ENCODE results near the gene MMP25. TPM values are rescaled to one million over a fixed set of nuclear protein-coding genes. Genes with fewer than 3 reads are reported as not detected.
A peak's percentile ranks its signal among the peaks of the same experiment; 100 is the strongest.

MMP25 gene
- total and polyA plus RNA-seq, 9 of the 15 experiments (the other 6 are each of a cell fraction or from before 2014, with no cell fraction given), result 0.03 to 0.04 TPM; not detected in 7

DNA sequence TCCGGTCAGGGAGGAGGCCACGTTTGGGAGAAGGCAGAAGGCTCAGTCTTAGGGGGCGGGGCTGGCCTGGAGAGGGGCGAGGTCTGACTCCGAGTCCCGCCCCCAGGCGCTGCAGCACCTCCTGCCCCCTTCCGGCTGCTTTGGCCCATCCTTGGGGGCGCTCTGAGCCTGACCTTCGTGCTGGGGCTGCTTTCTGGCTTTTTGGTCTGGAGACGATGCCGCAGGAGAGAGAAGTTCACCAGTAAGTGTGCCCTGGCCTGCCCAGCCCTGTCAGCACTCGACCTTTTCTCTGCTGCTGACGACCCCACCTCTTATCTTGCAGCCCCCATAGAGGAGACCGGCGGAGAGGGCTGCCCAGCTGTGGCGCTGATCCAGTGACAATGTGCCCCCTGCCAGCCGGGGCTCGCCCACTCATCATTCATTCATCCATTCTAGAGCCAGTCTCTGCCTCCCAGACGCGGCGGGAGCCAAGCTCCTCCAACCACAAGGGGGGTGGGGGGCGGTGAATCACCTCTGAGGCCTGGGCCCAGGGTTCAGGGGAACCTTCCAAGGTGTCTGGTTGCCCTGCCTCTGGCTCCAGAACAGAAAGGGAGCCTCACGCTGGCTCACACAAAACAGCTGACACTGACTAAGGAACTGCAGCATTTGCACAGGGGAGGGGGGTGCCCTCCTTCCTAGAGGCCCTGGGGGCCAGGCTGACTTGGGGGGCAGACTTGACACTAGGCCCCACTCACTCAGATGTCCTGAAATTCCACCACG lies 24.7 kb upstream of the MMP25 start (continued):
- TF ChIP-seq, protein P1, sequence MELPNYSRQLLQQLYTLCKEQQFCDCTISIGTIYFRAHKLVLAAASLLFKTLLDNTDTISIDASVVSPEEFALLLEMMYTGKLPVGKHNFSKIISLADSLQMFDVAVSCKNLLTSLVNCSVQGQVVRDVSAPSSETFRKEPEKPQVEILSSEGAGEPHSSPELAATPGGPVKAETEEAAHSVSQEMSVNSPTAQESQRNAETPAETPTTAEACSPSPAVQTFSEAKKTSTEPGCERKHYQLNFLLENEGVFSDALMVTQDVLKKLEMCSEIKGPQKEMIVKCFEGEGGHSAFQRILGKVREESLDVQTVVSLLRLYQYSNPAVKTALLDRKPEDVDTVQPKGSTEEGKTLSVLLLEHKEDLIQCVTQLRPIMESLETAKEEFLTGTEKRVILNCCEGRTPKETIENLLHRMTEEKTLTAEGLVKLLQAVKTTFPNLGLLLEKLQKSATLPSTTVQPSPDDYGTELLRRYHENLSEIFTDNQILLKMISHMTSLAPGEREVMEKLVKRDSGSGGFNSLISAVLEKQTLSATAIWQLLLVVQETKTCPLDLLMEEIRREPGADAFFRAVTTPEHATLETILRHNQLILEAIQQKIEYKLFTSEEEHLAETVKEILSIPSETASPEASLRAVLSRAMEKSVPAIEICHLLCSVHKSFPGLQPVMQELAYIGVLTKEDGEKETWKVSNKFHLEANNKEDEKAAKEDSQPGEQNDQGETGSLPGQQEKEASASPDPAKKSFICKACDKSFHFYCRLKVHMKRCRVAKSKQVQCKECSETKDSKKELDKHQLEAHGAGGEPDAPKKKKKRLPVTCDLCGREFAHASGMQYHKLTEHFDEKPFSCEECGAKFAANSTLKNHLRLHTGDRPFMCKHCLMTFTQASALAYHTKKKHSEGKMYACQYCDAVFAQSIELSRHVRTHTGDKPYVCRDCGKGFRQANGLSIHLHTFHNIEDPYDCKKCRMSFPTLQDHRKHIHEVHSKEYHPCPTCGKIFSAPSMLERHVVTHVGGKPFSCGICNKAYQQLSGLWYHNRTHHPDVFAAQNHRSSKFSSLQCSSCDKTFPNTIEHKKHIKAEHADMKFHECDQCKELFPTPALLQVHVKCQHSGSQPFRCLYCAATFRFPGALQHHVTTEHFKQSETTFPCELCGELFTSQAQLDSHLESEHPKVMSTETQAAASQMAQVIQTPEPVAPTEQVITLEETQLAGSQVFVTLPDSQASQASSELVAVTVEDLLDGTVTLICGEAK (IDR thresholded peaks at IDR 0.05), result 0 out of 2 replicates have a peak, but pooled peaks have one; percentile 20
- TF ChIP-seq, protein P1 (CRISPR knock-in tag; IDR thresholded peaks at IDR 0.05), result no peak
- TF ChIP-seq ZNF12 (CRISPR knock-in tag; IDR thresholded peaks at IDR 0.05) (no peak), ZBTB7A (IDR thresholded peaks at IDR 0.05; ENCODE audit: borderline replicate concordance, control insufficient read depth, low read depth, low read length) (peak; percentile 32; the same call in 1 of the 2 replicates), GABPA (tag; conservative IDR thresholded peaks at IDR 0.05; ENCODE audit: low read depth) (no peak; the same call in 1 of the 2 replicates), DNMT1 (IDR thresholded peaks at IDR 0.05) (peak; percentile 66; the same call in 1 of the 2 replicates), CBFA2T2 (conservative IDR thresholded peaks at IDR 0.05) (no peak), ZNF586 (CRISPR knock-in tag; conservative IDR thresholded peaks at IDR 0.05) (no peak), ZNF143 (CRISPR knock-in tag; IDR thresholded peaks at IDR 0.05) (no peak), ATF7 (IDR thresholded peaks at IDR 0.05) (no peak), HNRNPH1 (optimal IDR thresholded peaks at IDR 0.05; ENCODE audit: low read depth, low read length) (no peak), ZFX (CRISPR knock-in tag; IDR thresholded peaks at IDR 0.05) (peak; percentile 38), KAT7 (CRISPR knock-in tag; IDR thresholded peaks at IDR 0.05; ENCODE audit: borderline replicate concordance) (no peak), MAZ (CRISPR knock-in tag; conservative IDR thresholded peaks at IDR 0.05 in 1 of 2, IDR thresholded peaks at IDR 0.05 in 1 of 2) (peak; percentile 11 to 68; a peak in 2 of 4 replicates), RHOXF2B (CRISPR knock-in tag; conservative IDR thresholded peaks at IDR 0.05) (no peak)
- TF ChIP-seq, protein P2, sequence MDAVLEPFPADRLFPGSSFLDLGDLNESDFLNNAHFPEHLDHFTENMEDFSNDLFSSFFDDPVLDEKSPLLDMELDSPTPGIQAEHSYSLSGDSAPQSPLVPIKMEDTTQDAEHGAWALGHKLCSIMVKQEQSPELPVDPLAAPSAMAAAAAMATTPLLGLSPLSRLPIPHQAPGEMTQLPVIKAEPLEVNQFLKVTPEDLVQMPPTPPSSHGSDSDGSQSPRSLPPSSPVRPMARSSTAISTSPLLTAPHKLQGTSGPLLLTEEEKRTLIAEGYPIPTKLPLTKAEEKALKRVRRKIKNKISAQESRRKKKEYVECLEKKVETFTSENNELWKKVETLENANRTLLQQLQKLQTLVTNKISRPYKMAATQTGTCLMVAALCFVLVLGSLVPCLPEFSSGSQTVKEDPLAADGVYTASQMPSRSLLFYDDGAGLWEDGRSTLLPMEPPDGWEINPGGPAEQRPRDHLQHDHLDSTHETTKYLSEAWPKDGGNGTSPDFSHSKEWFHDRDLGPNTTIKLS (IDR thresholded peaks at IDR 0.05; ENCODE audit: borderline replicate concordance, low read depth), result no peak

Data from K562 (cell line).